ENCODE results near the gene OR2K2.
"Not testable (repeated sequence)": the region's sequence is repeated elsewhere in the genome, so short reads cannot be mapped to it uniquely, and the experiment has no call there.

OR2K2 gene

GRCh38 chr9:111282845-111283244 is 47.2 kb downstream of the OR2K2 start:
- TF ChIP-seq CTCF (conservative IDR thresholded peaks at IDR 0.05; ENCODE audit: control insufficient read depth, insufficient read depth, low read depth, low read length) = no peak

GRCh38 chr9:111280795-111281194 is 49.2 kb downstream of the OR2K2 start:
- not testable (repeated sequence) for H3K4me3 ChIP-seq (ENCODE audit: control insufficient read depth, low read depth, low read length); DNase-seq (ENCODE audit: low read depth)

More at GRCh38 chr9:111282845-111283244, 47.2 kb downstream of the OR2K2 start:
- DNase-seq (ENCODE audit: low read depth) = no peak
- no peak overlapping the region for H3K4me3 ChIP-seq (ENCODE audit: control insufficient read depth, low read depth, low read length)
